Osteoblast (primary cell): Measurements from ENCODE around the gene FBN2. TPM values are rescaled to one million over a fixed set of nuclear protein-coding genes. Genes with fewer than 3 reads are reported as not detected.

ENCODE experiments used
- DNase-seq: peaks from one replicate; pipeline ENCODE4 v3.0.0; 2011; ENCODE audit warnings: low spot score, mixed read lengths; ENCODE audit not compliant: insufficient read length; ENCODE audit errors: missing footprints
- H2AFZ ChIP-seq: 2 replicates; pipeline ENCODE4 v1.6.0; 2011; ENCODE audit warnings: mild to moderate bottlenecking, low read length
- H3K27ac ChIP-seq: 2 replicates; pipeline ENCODE4 v1.5.1; 2011; ENCODE audit warnings: mild to moderate bottlenecking, low read depth, low read length, moderate library complexity
- H3K27me3 ChIP-seq: 2 replicates; pipeline ENCODE4 v1.6.0; 2012; ENCODE audit warnings: mild to moderate bottlenecking, control low read depth, inconsistent platforms, low read length, moderate library complexity; ENCODE audit not compliant: insufficient read depth
- H3K36me3 ChIP-seq: 2 replicates; pipeline ENCODE4 v1.5.1; 2011; ENCODE audit warnings: mild to moderate bottlenecking, low read length, control low read depth, moderate library complexity; ENCODE audit not compliant: insufficient read depth
- H3K4me1 ChIP-seq: 2 replicates; pipeline ENCODE4 v1.5.1; 2011; ENCODE audit warnings: mild to moderate bottlenecking, low read length, control low read depth, moderate library complexity; ENCODE audit not compliant: insufficient read depth
- H3K4me2 ChIP-seq: 2 replicates; pipeline ENCODE4 v1.6.0; 2011; ENCODE audit warnings: mild to moderate bottlenecking, low read length; ENCODE audit not compliant: insufficient read depth
- H3K4me3 ChIP-seq: fragments of 200-600 bp; sonication (generic); 3 replicates; pipeline ENCODE4 v1.5.1; 2012; ENCODE audit warnings: mild to moderate bottlenecking, low read length, inconsistent platforms; ENCODE audit not compliant: insufficient read depth
- H3K79me2 ChIP-seq: 2 replicates; pipeline ENCODE4 v1.6.0; 2012; ENCODE audit warnings: mild to moderate bottlenecking, low read length, control low read depth, inconsistent platforms; ENCODE audit not compliant: insufficient read depth
- H3K9me3 ChIP-seq: 2 replicates; pipeline ENCODE4 v1.5.1; 2011; ENCODE audit warnings: low read depth, low read length, control low read depth
- H4K20me1 ChIP-seq: 2 replicates; pipeline ENCODE4 v1.6.0; 2012; ENCODE audit warnings: mild to moderate bottlenecking, low read length, control low read depth; ENCODE audit not compliant: insufficient read depth
- total RNA-seq: library from RNA; depleted of rRNA; stranded (reverse); fragments of >200 nt; gene quantifications from 2 replicates; pipeline ENCODE4 v1.2.3, GENCODE V29; 2012
- TF ChIP-seq, protein P1 (sequence below): IDR thresholded peaks from 2 replicates; pipeline ENCODE4 v1.5.1; 2011; ENCODE audit warnings: mild to moderate bottlenecking, low read depth, low read length, moderate library complexity; ENCODE audit errors: extremely low read depth

Gene FBN2
- total RNA-seq, 1 donor: 16.6 TPM

- no peaks in the 10 kb centered on the region for H3K9me3 ChIP-seq
- TF ChIP-seq, protein P1, sequence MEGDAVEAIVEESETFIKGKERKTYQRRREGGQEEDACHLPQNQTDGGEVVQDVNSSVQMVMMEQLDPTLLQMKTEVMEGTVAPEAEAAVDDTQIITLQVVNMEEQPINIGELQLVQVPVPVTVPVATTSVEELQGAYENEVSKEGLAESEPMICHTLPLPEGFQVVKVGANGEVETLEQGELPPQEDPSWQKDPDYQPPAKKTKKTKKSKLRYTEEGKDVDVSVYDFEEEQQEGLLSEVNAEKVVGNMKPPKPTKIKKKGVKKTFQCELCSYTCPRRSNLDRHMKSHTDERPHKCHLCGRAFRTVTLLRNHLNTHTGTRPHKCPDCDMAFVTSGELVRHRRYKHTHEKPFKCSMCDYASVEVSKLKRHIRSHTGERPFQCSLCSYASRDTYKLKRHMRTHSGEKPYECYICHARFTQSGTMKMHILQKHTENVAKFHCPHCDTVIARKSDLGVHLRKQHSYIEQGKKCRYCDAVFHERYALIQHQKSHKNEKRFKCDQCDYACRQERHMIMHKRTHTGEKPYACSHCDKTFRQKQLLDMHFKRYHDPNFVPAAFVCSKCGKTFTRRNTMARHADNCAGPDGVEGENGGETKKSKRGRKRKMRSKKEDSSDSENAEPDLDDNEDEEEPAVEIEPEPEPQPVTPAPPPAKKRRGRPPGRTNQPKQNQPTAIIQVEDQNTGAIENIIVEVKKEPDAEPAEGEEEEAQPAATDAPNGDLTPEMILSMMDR: no peak
Measured at GRCh38 chr5:128528637-128529255, 9.3 kb downstream of the FBN2 start.

DNA sequence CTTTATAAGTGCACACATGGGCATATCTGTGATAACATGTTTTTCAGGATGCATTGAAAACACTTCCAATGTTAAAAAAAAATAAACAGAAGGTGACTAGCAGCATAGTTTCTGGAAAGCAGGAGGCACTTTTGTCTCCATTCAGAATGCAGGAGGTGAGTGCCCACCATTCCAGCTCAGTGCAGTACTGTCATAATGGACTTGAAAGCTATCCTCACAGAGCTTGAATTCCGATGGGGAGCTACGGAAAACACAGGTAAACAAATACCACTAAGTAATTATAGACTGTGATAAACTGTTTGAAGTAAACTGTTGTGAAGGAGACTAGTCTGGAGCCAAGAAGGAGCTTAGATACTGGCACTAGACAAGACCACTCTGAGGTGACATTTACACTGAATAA lies 9.9 kb downstream of the FBN2 start:
- H3K36me3 ChIP-seq: no peaks in the 10 kb centered on the region
- no peaks in the 10 kb centered on the region for H3K79me2 ChIP-seq
- no peak overlapping the region for H3K4me2 ChIP-seq
- no peaks in the 10 kb centered on the region for H3K27me3 ChIP-seq
- no peak overlapping the region for H2AFZ ChIP-seq
- H4K20me1 ChIP-seq: no peaks in the 10 kb centered on the region
- no peaks in the 10 kb centered on the region for H3K9me3 ChIP-seq
- no peaks in the 10 kb centered on the region for H3K4me1 ChIP-seq
- no peak overlapping the region for H3K27ac ChIP-seq
- TF ChIP-seq, protein P1: no peak
- DNase-seq: no peak
- no peak overlapping the region for H3K4me3 ChIP-seq

More at GRCh38 chr5:128528637-128529255, 9.3 kb downstream of the FBN2 start:
- no peak for DNase-seq
- Histone ChIP-seq H2AFZ (no peak overlapping the region), H3K36me3 (no peaks in the 10 kb centered on the region), H3K27ac (no peak overlapping the region), H4K20me1 (no peaks in the 10 kb centered on the region), H3K4me1 (no peaks in the 10 kb centered on the region), H3K4me2 (no peak overlapping the region), H3K27me3 (no peaks in the 10 kb centered on the region), H3K4me3 (no peak overlapping the region), H3K79me2 (no peaks in the 10 kb centered on the region)

- TF ChIP-seq, protein P1: no peak
- DNase-seq: no peak
- H3K4me3 ChIP-seq: no peak overlapping the region
- no peaks in the 10 kb centered on the region for H3K9me3 ChIP-seq
- H4K20me1 ChIP-seq: no peaks in the 10 kb centered on the region
- H3K27ac ChIP-seq: no peak overlapping the region
- no peaks in the 10 kb centered on the region for H3K27me3 ChIP-seq
- no peaks in the 10 kb centered on the region for H3K79me2 ChIP-seq
- H2AFZ ChIP-seq: no peak overlapping the region
- H3K4me2 ChIP-seq: no peak overlapping the region
- no peaks in the 10 kb centered on the region for H3K4me1 ChIP-seq
- H3K36me3 ChIP-seq: no peaks in the 10 kb centered on the region
Measured at GRCh38 chr5:128527077-128527476, 11.0 kb downstream of the FBN2 start.

- Histone ChIP-seq H4K20me1 (no peaks in the 10 kb centered on the region), H3K9me3 (no peaks in the 10 kb centered on the region), H3K4me3 (no peak overlapping the region), H2AFZ (no peak overlapping the region), H3K36me3 (no peaks in the 10 kb centered on the region), H3K4me2 (no peak overlapping the region), H3K79me2 (no peaks in the 10 kb centered on the region), H3K27me3 (no peaks in the 10 kb centered on the region), H3K27ac (no peak overlapping the region), H3K4me1 (no peaks in the 10 kb centered on the region)
- TF ChIP-seq, protein P1: no peak
- no peak for DNase-seq
Measured at GRCh38 chr5:128522336-128522735, 15.7 kb downstream of the FBN2 start.
